ENCODE data around the gene MMP28. TPM values are rescaled to one million over a fixed set of nuclear protein-coding genes. Genes with fewer than 3 reads are reported as not detected.

Gene MMP28
- total RNA-seq, 1 donor from 2014 or later, result 44.6 TPM

DNA sequence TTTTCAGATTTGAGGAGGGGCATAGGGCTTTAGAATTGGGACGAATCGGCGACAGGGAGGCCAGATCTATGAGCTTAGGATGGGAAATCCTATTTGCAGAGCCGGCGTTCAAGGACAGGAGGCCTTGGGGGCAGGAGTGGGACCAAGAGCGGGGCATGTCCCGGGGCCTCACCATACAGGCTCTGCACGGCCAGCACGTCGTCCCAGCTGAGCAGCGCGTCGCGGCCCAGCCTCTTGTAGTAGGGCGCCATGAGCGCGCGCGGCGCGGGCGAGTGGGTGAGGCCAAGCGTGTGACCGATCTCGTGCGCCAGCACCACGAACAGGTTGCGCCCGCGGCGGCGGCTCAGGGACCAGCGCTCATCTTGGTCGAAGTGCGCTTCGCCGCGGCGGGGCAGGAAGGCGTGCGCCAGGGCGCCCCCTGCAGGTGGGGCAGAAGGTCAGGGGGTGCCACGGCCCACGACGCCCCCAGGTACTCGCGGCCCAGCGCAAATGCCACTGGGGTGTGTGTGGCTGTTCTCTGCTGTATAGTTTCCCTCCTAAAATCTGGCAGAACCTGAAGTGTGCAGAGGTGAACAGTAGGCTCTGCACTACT, 25.4 kb downstream of the MMP28 start:
- H3K4me3 ChIP-seq, result no peak overlapping the region
- no peaks in the 10 kb centered on the region for H3K27me3 ChIP-seq
- DNase-seq (ENCODE audit: low spot score in 2 of 2), result no peak
- TF ChIP-seq, protein P1, sequence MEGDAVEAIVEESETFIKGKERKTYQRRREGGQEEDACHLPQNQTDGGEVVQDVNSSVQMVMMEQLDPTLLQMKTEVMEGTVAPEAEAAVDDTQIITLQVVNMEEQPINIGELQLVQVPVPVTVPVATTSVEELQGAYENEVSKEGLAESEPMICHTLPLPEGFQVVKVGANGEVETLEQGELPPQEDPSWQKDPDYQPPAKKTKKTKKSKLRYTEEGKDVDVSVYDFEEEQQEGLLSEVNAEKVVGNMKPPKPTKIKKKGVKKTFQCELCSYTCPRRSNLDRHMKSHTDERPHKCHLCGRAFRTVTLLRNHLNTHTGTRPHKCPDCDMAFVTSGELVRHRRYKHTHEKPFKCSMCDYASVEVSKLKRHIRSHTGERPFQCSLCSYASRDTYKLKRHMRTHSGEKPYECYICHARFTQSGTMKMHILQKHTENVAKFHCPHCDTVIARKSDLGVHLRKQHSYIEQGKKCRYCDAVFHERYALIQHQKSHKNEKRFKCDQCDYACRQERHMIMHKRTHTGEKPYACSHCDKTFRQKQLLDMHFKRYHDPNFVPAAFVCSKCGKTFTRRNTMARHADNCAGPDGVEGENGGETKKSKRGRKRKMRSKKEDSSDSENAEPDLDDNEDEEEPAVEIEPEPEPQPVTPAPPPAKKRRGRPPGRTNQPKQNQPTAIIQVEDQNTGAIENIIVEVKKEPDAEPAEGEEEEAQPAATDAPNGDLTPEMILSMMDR (IDR thresholded peaks at IDR 0.05), result no peak
- no peaks in the 10 kb centered on the region for H3K36me3 ChIP-seq
- peaks cover 3 to 16% of the 10 kb centered on the region in 2 donors for H3K4me1 ChIP-seq
- intact Hi-C loops (cut with DNase I), result no loop called here
- H3K9me3 ChIP-seq, result no peaks in the 10 kb centered on the region
- H3K27ac ChIP-seq, result no peak overlapping the region

DNA sequence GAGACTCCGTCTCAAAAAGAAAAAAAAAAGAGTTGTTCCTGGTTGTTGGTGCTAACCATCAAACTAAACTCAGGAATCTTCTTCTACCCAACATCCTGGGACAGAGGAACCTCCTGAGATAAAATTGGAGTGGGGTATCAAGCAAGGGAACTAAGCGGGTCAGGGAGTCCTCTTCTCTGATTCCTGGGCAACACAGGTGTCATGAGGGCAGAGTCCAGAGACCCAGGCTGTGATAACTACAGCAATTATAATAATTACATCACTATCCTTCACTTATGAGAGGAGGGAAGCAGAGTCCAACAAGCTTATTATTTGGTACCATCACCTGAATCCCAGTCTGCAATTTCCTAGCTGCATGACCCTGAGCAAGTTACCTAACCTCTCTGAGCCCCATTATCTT, 26.6 kb downstream of the MMP28 start:
- intact Hi-C loops (cut with DNase I), result no loop called here
- peaks cover 2 to 14% of the 10 kb centered on the region in 2 donors for H3K4me1 ChIP-seq
- TF ChIP-seq, protein P1 (IDR thresholded peaks at IDR 0.05), result no peak

DNA sequence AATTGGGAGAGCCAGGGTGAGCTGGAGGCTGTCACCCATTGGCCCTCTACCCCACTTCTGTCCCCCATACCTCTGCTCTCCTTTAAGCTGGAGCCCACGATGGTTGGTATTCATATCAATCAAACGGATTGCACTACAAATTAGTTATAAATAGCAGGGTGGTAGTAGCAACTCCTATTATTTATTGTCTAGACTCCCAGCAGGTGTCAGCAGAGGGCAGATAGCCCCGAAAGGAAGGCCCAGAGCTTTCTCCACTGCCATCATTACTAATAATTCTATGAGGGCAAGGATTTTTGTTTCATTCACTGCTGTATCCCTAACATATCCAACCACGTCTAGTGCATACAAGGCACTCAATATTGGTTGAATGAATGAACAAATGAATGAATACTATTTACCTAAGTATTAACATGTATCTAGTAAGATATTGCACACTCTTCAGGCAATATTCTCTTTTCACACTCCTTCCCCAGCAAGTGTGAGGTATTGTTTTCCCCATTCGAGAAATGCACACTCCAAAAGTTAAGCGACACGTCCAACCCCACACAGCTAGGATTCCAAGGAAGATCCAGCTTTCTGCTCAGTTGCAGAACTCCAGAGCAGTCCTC, 28.4 kb downstream of the MMP28 start:
- no peak for DNase-seq (ENCODE audit: low spot score in 2 of 2)
- TF ChIP-seq, protein P1 (IDR thresholded peaks at IDR 0.05), result peak; percentile 31 to 53 (median 51)
- Histone ChIP-seq H3K27ac (no peak overlapping the region), H3K4me1 (peaks cover 2 to 10% of the 10 kb centered on the region in 2 donors), H3K27me3 (no peaks in the 10 kb centered on the region), H3K4me3 (no peak overlapping the region), H3K9me3 (no peaks in the 10 kb centered on the region), H3K36me3 (no peaks in the 10 kb centered on the region)
- intact Hi-C loops (cut with DNase I), result no loop called here

More for the DNA sequence above, 26.6 kb downstream of the MMP28 start:
- Histone ChIP-seq H3K9me3 (no peaks in the 10 kb centered on the region), H3K27me3 (no peaks in the 10 kb centered on the region), H3K27ac (no peak overlapping the region), H3K4me3 (no peak overlapping the region), H3K36me3 (no peaks in the 10 kb centered on the region)
- no peak for DNase-seq (ENCODE audit: low spot score in 2 of 2)

DNA sequence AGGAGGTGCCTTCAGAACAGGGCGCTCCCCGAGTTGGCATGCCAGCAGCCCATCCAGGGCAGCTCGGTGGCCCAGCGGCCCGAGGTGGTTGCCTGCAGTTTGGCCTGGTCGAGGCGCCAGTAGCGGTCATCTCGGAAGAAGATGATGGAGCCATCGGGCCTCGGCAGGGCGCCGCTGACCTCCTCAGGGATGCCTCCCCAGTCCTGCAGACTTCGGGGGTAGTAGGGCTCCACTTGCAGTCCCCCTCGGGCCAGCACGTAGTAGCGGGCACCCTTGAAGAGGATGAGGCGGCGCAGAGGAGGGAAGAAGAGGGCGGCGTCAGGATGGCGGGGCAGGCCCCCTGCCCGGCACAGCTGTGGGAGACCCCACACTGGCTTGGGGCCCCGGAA, 29.0 kb downstream of the MMP28 start:
- no peak for DNase-seq (ENCODE audit: low spot score in 2 of 2)
- no peaks in the 10 kb centered on the region for H3K36me3 ChIP-seq
- peaks cover 2 to 10% of the 10 kb centered on the region in 2 donors for H3K4me1 ChIP-seq
- H3K27me3 ChIP-seq, result no peaks in the 10 kb centered on the region
- no peak overlapping the region for H3K27ac ChIP-seq
- intact Hi-C loops (cut with DNase I), result no loop called here
- TF ChIP-seq, protein P1 (IDR thresholded peaks at IDR 0.05), result no peak
- no peaks in the 10 kb centered on the region for H3K9me3 ChIP-seq
- H3K4me3 ChIP-seq, result no peak overlapping the region

DNA sequence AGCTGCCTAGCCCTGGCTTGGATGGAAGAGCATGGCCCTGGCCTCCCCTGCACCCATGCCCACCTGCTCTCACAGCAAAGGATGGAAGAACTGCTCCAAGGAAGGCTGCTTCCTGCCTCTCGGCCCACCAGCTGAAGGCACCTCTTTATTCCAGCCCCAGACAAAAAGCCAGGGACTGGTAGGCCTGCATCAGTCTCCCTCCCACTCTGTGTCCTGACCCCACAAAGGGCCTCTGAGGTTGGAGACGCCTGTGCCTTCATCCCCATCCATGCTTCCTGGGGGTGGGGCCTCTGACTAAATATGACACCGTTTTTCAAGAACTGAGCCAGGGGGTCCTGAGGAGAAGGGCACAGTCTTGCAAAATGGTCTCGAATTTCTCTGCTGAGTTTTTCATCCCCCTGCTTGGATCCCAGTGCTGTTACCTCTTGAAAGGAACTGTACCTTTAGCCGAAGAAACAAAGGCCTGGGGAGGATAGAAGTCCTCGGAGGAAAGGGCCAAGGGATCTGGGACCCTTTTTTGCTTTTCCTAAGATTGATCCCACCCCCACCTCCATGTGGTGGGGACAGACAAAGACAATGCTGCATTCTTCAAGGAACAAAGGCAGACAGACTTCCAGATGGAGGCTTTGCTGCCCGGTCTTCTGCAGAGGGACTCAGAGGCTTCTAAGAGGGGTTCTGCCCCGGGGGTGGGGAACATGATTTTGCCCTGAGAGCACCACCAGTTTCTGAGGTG, 29.5 kb downstream of the MMP28 start:
- Histone ChIP-seq H3K27ac (no peak overlapping the region), H3K36me3 (no peaks in the 10 kb centered on the region)
- intact Hi-C loops (cut with DNase I), result no loop called here

More for the DNA sequence above, 29.5 kb downstream of the MMP28 start:
- no peak overlapping the region for H3K4me3 ChIP-seq
- no peak for DNase-seq (ENCODE audit: low spot score in 2 of 2)
- no peaks in the 10 kb centered on the region for H3K9me3 ChIP-seq
- no peaks in the 10 kb centered on the region for H3K27me3 ChIP-seq
- TF ChIP-seq, protein P1 (IDR thresholded peaks at IDR 0.05), result no peak
- peaks cover 2 to 10% of the 10 kb centered on the region in 2 donors for H3K4me1 ChIP-seq
